ENCODE measurements around the gene NACA.
A peak's percentile ranks its signal among the peaks of the same experiment; 100 is the strongest.
"Not testable (repeated sequence)": the region's sequence is repeated elsewhere in the genome, so short reads cannot be mapped to it uniquely, and the experiment has no call there.

NACA gene

DNA sequence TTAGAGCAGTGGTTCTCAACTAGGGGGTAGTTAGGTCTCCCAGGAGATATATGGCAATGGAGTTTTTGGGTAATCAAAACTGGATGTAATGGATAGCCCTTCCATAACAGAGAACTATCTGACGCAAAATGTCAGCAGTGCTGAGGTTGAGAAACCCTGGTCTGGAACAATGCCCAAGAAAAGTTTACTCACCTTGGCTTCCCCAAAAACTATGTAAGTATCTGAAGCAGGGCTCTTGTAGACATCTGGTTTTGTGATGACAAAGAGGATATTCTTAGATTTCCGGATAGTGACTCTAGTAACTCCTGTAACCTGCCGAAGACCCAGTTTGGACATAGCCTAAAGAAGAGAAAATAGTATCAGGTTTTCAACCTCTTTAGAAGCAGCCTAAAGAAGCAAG is 11.8 kb downstream of the NACA start:
- H4K20me1 ChIP-seq (ENCODE audit: insufficient read depth, low read length): peaks cover 15% of the 10 kb centered on the region
- peak; percentile 90 for DNase-seq
- peaks cover 54% of the 10 kb centered on the region for H3K4me1 ChIP-seq (ENCODE audit: low read length)
- TF ChIP-seq, protein P1, sequence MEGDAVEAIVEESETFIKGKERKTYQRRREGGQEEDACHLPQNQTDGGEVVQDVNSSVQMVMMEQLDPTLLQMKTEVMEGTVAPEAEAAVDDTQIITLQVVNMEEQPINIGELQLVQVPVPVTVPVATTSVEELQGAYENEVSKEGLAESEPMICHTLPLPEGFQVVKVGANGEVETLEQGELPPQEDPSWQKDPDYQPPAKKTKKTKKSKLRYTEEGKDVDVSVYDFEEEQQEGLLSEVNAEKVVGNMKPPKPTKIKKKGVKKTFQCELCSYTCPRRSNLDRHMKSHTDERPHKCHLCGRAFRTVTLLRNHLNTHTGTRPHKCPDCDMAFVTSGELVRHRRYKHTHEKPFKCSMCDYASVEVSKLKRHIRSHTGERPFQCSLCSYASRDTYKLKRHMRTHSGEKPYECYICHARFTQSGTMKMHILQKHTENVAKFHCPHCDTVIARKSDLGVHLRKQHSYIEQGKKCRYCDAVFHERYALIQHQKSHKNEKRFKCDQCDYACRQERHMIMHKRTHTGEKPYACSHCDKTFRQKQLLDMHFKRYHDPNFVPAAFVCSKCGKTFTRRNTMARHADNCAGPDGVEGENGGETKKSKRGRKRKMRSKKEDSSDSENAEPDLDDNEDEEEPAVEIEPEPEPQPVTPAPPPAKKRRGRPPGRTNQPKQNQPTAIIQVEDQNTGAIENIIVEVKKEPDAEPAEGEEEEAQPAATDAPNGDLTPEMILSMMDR (IDR thresholded peaks at IDR 0.05; ENCODE audit: low read length): no peak
- TF ChIP-seq EZH2phosphoT487 (IDR thresholded peaks at IDR 0.05; ENCODE audit: low read length) (no peak), EZH2 (optimal IDR thresholded peaks at IDR 0.05; ENCODE audit: low read depth, low read length) (no peak)
- no peaks in the 10 kb centered on the region for H3K9me3 ChIP-seq (replicated peaks; ENCODE audit: insufficient read depth, low read length)
- peak overlapping the region; percentile 64 for H3K9ac ChIP-seq (ENCODE audit: low read length)
- no peaks in the 10 kb centered on the region for H3K9me2 ChIP-seq (replicated peaks; ENCODE audit: insufficient read depth, low read length)
- H3K27ac ChIP-seq (ENCODE audit: low read length): peak overlapping the region; percentile 95
- H3K27me3 ChIP-seq (replicated peaks; ENCODE audit: insufficient read depth, low read length): no peaks in the 10 kb centered on the region
- peaks cover 80% of the 10 kb centered on the region for H3F3A ChIP-seq (ENCODE audit: insufficient read depth, low read length)
- peak overlapping the region; percentile 53 for H3K4me2 ChIP-seq (ENCODE audit: low read depth, low read length)
- H3K79me2 ChIP-seq (ENCODE audit: low read length): peaks cover 51% of the 10 kb centered on the region
- no peak overlapping the region for H2AFZ ChIP-seq (ENCODE audit: low read length)
- H3K36me3 ChIP-seq (replicated peaks; ENCODE audit: insufficient read depth, low read length): peaks cover 13% of the 10 kb centered on the region
- H3K4me3 ChIP-seq (ENCODE audit: low read length): no peak overlapping the region

DNA sequence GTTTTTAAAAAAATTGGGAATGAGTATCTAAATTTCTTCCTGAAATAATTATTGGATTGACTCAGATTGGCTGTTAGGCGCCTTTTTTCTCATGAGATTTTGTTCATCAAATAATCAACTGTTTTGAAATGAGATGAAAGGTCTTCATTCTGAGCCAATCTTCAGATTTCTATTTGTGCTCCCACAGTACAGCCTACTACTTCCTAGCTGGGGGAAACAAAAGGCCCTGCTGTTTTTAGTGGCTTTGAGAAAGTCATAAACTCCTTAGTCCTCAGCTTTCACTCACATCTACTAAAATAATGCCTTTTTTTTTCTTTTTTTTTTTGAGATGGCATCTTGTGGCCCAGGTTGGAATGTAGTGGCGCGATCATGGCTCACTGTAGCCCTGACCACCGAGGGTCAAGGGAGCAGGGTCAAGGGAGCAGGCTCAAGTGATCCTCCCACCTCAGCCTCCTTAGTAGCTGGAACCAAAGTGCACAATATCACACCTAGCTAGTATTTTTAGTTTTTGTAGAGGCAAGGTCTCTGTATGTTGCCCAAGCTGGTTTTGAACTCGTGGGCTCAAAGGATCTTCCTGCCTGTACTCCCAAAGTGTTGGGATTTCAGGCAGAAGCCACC is 15.2 kb downstream of the NACA start:
- H3K9me2 ChIP-seq (replicated peaks; ENCODE audit: insufficient read depth, low read length): no peaks in the 10 kb centered on the region
- H3K4me3 ChIP-seq (ENCODE audit: low read length): no peak overlapping the region
- no peaks in the 10 kb centered on the region for H3K27me3 ChIP-seq (replicated peaks; ENCODE audit: insufficient read depth, low read length)
- H3K9me3 ChIP-seq (replicated peaks; ENCODE audit: insufficient read depth, low read length): no peaks in the 10 kb centered on the region
- H3K4me2 ChIP-seq (ENCODE audit: low read depth, low read length): no peak overlapping the region
- peak overlapping the region; percentile 32; the same call in 1 of the 2 replicates for H3K27ac ChIP-seq (ENCODE audit: low read length)
- no peak for DNase-seq
- peaks cover 34% of the 10 kb centered on the region for H3K4me1 ChIP-seq (ENCODE audit: low read length)
- peaks cover 62% of the 10 kb centered on the region for H3F3A ChIP-seq (ENCODE audit: insufficient read depth, low read length)
- no peak overlapping the region for H3K9ac ChIP-seq (ENCODE audit: low read length)
- H3K79me2 ChIP-seq (ENCODE audit: low read length): peaks cover 21% of the 10 kb centered on the region
- TF ChIP-seq, protein P1 (IDR thresholded peaks at IDR 0.05; ENCODE audit: low read length): no peak
- TF ChIP-seq EZH2phosphoT487 (IDR thresholded peaks at IDR 0.05; ENCODE audit: low read length): no peak
- no peak for TF ChIP-seq EZH2 (optimal IDR thresholded peaks at IDR 0.05; ENCODE audit: low read depth, low read length)
- H4K20me1 ChIP-seq (ENCODE audit: insufficient read depth, low read length): no peaks in the 10 kb centered on the region
- no peak overlapping the region for H2AFZ ChIP-seq (ENCODE audit: low read length)
- H3K36me3 ChIP-seq (replicated peaks; ENCODE audit: insufficient read depth, low read length): peaks cover 13% of the 10 kb centered on the region

DNA sequence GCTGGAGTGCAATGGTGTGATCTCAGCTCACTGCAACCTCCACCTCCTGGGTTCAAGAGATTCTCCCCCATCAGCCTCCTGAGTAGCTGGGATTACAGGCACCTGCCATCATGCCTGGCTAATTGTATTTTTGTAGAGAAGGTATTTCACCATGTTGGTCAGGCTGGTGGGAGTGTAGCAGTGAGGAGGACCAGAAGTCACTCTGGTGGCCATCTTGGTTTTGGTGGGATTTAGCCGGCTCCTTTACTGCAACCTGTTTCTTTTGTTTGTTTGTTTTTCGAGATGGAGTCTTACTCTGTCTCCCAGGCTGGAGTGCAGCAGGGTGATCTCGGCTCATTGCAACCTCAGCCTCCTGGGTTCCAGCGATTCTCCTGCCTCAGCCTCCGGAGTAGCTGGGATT is 20.6 kb downstream of the NACA start:
- H4K20me1 ChIP-seq (ENCODE audit: insufficient read depth, low read length); H3K9me3 ChIP-seq (replicated peaks; ENCODE audit: insufficient read depth, low read length); H3K9me2 ChIP-seq (replicated peaks; ENCODE audit: insufficient read depth, low read length); H3K4me2 ChIP-seq (ENCODE audit: low read depth, low read length); H3K27ac ChIP-seq (ENCODE audit: low read length); H3K4me3 ChIP-seq (ENCODE audit: low read length); H3K79me2 ChIP-seq (ENCODE audit: low read length); H2AFZ ChIP-seq (ENCODE audit: low read length); DNase-seq; H3K36me3 ChIP-seq (replicated peaks; ENCODE audit: insufficient read depth, low read length); H3K27me3 ChIP-seq (replicated peaks; ENCODE audit: insufficient read depth, low read length); H3K9ac ChIP-seq (ENCODE audit: low read length): not testable (repeated sequence)
- Histone ChIP-seq H3F3A (ENCODE audit: insufficient read depth, low read length) (peaks cover 24% of the 10 kb centered on the region), H3K4me1 (ENCODE audit: low read length) (peaks cover 15% of the 10 kb centered on the region; the same call in 1 of the 2 replicates)

DNA sequence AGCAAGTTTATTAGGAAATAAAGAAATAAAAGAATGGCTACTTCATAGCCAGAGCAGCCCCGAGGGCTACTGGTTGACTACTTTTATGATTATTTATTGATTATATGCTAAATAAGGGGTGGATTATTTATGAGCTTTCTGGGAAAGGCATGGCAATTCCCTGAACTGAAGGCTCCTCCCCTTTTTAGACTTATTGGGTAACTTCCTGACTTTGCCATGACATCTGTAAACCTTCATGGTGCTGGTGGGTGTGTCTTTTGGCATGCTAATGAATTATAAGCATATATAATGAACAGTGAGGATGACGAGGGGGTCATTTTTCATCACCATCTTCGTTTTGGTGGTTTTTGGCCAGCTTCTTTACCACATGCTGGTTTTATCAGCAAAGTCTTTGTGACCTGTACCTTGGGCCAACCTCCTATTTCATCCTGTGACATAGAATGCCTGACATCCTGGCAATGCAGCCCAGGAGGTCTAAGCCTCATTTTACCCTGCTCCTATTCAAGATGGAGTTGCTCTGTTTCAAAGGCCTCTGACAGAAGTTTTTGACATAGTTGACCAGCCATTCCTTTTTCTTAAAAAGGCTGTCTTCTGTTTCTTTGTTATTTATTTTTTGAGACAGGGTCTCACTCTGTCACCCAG is 26.0 kb downstream of the NACA start:
- Histone ChIP-seq H4K20me1 (ENCODE audit: insufficient read depth, low read length) (no peaks in the 10 kb centered on the region), H3K79me2 (ENCODE audit: low read length) (no peaks in the 10 kb centered on the region), H3K4me3 (ENCODE audit: low read length) (no peak overlapping the region), H2AFZ (ENCODE audit: low read length) (no peak overlapping the region), H3K4me1 (ENCODE audit: low read length) (peaks cover 13% of the 10 kb centered on the region; the same call in 1 of the 2 replicates), H3K27ac (ENCODE audit: low read length) (no peak overlapping the region), H3F3A (ENCODE audit: insufficient read depth, low read length) (peaks cover 10% of the 10 kb centered on the region), H3K36me3 (replicated peaks; ENCODE audit: insufficient read depth, low read length) (no peaks in the 10 kb centered on the region), H3K4me2 (ENCODE audit: low read depth, low read length) (no peak overlapping the region), H3K27me3 (replicated peaks; ENCODE audit: insufficient read depth, low read length) (no peaks in the 10 kb centered on the region), H3K9ac (ENCODE audit: low read length) (no peak overlapping the region), H3K9me3 (replicated peaks; ENCODE audit: insufficient read depth, low read length) (no peaks in the 10 kb centered on the region), H3K9me2 (replicated peaks; ENCODE audit: insufficient read depth, low read length) (no peaks in the 10 kb centered on the region)
- no peak for TF ChIP-seq EZH2 (optimal IDR thresholded peaks at IDR 0.05; ENCODE audit: low read depth, low read length)
- TF ChIP-seq, protein P1 (IDR thresholded peaks at IDR 0.05; ENCODE audit: low read length): no peak
- TF ChIP-seq EZH2phosphoT487 (IDR thresholded peaks at IDR 0.05; ENCODE audit: low read length): no peak
- peak; percentile 5 for DNase-seq

Measured in MM.1S (cell line).